Measurements from ENCODE around the gene CFAP65.
A peak's percentile ranks its signal among the peaks of the same experiment; 100 is the strongest.

CFAP65 gene

GRCh38 chr2:218979846-218980734, 61.2 kb downstream of the CFAP65 start:
- peak; percentile 66 to 69 for DNase-seq (ENCODE audit: low read depth in 1 of 2, low spot score in 1 of 2)

- no peak for DNase-seq (ENCODE audit: low read depth in 1 of 2, low spot score in 1 of 2)
These were observed 66.1 kb downstream of the CFAP65 start for GRCh38 chr2:218975060-218975777.

- no peak for DNase-seq (ENCODE audit: low read depth in 1 of 2, low spot score in 1 of 2)
These were observed 70.4 kb downstream of the CFAP65 start for GRCh38 chr2:218970894-218971293.

GRCh38 chr2:218964041-218964771, 77.1 kb downstream of the CFAP65 start:
- DNase-seq (ENCODE audit: low read depth in 1 of 2, low spot score in 1 of 2): no peak

- DNase-seq (ENCODE audit: low read depth in 1 of 2, low spot score in 1 of 2): no peak
These were observed 77.7 kb downstream of the CFAP65 start for GRCh38 chr2:218963601-218964000.

GRCh38 chr2:218962859-218963492, 78.3 kb downstream of the CFAP65 start:
- DNase-seq (ENCODE audit: low read depth in 1 of 2, low spot score in 1 of 2): peak; percentile 26 to 33

GRCh38 chr2:218961651-218962570, 79.4 kb downstream of the CFAP65 start:
- no peak for DNase-seq (ENCODE audit: low read depth in 1 of 2, low spot score in 1 of 2)

- DNase-seq (ENCODE audit: low read depth in 1 of 2, low spot score in 1 of 2): no peak
These were observed 80.1 kb downstream of the CFAP65 start for GRCh38 chr2:218961229-218961628.

- no peak for DNase-seq (ENCODE audit: low read depth in 1 of 2, low spot score in 1 of 2)
These were observed 80.8 kb downstream of the CFAP65 start for GRCh38 chr2:218960309-218961165.

GRCh38 chr2:218959761-218960308, 81.5 kb downstream of the CFAP65 start:
- DNase-seq (ENCODE audit: low read depth in 1 of 2, low spot score in 1 of 2): no peak

GRCh38 chr2:218959141-218959731, 82.1 kb downstream of the CFAP65 start, which contains the start of gene CDK5R2:
Gene CDK5R2, plus strand, starts transcription at chr2:218959666. Its CDS starts 155 bp downstream, at chr2:218959821.
- DNase-seq (ENCODE audit: low read depth in 1 of 2, low spot score in 1 of 2): peak in 1 of 2 donors; percentile 31

- no peak for DNase-seq (ENCODE audit: low read depth in 1 of 2, low spot score in 1 of 2)
These were observed 83.0 kb downstream of the CFAP65 start for GRCh38 chr2:218958276-218958675.

GRCh38 chr2:218957671-218958070, 83.6 kb downstream of the CFAP65 start:
- DNase-seq (ENCODE audit: low read depth in 1 of 2, low spot score in 1 of 2): no peak

- DNase-seq (ENCODE audit: low read depth in 1 of 2, low spot score in 1 of 2): no peak
These were observed 85.3 kb downstream of the CFAP65 start for GRCh38 chr2:218956039-218956438.

- DNase-seq (ENCODE audit: low read depth in 1 of 2, low spot score in 1 of 2): no peak
These were observed 86.6 kb downstream of the CFAP65 start for GRCh38 chr2:218954541-218955300.

GRCh38 chr2:218953366-218953954, 87.9 kb downstream of the CFAP65 start:
- DNase-seq (ENCODE audit: low read depth in 1 of 2, low spot score in 1 of 2): no peak

Measured in activated T-helper 1 cell treated with anti-CD3 and anti-CD28 coated beads, Interleukin-2, amount 50 U/mL, for 16 hours (primary cell).